Neuron (in vitro differentiated cells): ENCODE results near the gene TECPR2.
A peak's percentile ranks its signal among the peaks of the same experiment; 100 is the strongest.

ENCODE experiments used
- H2AFZ ChIP-seq: one replicate; pipeline ENCODE4 v1.6.1; 2013; ENCODE audit warnings: low read depth, mild to moderate bottlenecking, inconsistent platforms, low read length, moderate library complexity
- H3K27me3 ChIP-seq: one replicate; pipeline ENCODE4 v1.6.1; 2013; ENCODE audit warnings: low read length; ENCODE audit not compliant: insufficient read depth
- H3K36me3 ChIP-seq: one replicate; pipeline ENCODE4 v1.6.1; 2013; ENCODE audit warnings: low read length; ENCODE audit not compliant: insufficient read depth
- H3K4me1 ChIP-seq: one replicate; pipeline ENCODE4 v1.6.1; 2013; ENCODE audit warnings: low read length; ENCODE audit not compliant: insufficient read depth
- H3K4me3 ChIP-seq: 2 replicates; pipeline ENCODE4 v1.5.1; 2013; ENCODE audit warnings: mild to moderate bottlenecking, low read length, moderate library complexity
- H3K9me3 ChIP-seq: one replicate; pipeline ENCODE4 v1.6.1; 2013; ENCODE audit warnings: low read length

The TECPR2 gene, protein sequence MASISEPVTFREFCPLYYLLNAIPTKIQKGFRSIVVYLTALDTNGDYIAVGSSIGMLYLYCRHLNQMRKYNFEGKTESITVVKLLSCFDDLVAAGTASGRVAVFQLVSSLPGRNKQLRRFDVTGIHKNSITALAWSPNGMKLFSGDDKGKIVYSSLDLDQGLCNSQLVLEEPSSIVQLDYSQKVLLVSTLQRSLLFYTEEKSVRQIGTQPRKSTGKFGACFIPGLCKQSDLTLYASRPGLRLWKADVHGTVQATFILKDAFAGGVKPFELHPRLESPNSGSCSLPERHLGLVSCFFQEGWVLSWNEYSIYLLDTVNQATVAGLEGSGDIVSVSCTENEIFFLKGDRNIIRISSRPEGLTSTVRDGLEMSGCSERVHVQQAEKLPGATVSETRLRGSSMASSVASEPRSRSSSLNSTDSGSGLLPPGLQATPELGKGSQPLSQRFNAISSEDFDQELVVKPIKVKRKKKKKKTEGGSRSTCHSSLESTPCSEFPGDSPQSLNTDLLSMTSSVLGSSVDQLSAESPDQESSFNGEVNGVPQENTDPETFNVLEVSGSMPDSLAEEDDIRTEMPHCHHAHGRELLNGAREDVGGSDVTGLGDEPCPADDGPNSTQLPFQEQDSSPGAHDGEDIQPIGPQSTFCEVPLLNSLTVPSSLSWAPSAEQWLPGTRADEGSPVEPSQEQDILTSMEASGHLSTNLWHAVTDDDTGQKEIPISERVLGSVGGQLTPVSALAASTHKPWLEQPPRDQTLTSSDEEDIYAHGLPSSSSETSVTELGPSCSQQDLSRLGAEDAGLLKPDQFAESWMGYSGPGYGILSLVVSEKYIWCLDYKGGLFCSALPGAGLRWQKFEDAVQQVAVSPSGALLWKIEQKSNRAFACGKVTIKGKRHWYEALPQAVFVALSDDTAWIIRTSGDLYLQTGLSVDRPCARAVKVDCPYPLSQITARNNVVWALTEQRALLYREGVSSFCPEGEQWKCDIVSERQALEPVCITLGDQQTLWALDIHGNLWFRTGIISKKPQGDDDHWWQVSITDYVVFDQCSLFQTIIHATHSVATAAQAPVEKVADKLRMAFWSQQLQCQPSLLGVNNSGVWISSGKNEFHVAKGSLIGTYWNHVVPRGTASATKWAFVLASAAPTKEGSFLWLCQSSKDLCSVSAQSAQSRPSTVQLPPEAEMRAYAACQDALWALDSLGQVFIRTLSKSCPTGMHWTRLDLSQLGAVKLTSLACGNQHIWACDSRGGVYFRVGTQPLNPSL (N-terminal part only)

DNA sequence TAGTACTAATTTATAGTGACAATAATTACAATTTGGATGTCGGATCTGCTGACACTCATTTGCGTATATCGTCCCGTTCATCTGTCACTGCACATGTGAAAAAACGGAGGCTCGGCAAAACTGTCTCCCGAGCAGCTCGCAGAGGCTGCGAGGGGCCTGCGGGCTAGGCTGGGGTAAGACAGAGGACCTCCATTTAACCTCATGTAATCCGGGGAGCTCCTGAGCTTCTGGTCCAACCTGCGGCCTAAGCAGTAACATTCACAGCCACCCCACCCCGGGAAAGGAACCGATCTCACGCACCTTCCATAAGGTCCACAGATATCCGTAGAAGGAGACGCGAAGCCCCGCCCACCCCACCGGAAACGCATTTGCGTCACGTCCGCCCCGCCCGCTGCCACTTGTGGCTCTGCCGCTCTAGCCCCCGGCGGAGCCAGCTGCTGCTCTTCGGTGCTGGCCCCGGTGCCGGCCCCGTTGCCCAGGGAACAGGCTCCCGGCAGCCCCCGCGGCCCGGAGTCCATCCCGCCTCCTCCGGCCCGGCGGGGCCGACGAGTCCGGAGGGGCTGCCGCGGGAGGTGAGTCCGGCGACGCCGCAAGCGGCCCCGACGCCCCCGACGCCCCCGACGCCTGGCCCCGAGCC is at the start of gene TECPR2, which contains the start of gene CINP:
Gene TECPR2, plus strand, starts transcription at position 397 of the 637 bp plus-strand sequence. CDS start 13,781 bp downstream, outside the sequence.
Gene CINP, minus strand, starts transcription at position 346 of the 637 bp plus-strand sequence. Its CDS starts 39 bp downstream, at position 307.
- peak within 1 kb of the TSS; percentile 95 for H3K4me3 ChIP-seq
- H3K27me3 ChIP-seq, result no peaks in the 10 kb centered on the region
- peaks cover 7% of the 10 kb centered on the region for H3K36me3 ChIP-seq
- no peaks in the 10 kb centered on the region for H3K9me3 ChIP-seq
- peak within 1 kb of the TSS; percentile 84 for H2AFZ ChIP-seq
- H3K4me1 ChIP-seq, result peaks cover 17% of the 10 kb centered on the region

DNA sequence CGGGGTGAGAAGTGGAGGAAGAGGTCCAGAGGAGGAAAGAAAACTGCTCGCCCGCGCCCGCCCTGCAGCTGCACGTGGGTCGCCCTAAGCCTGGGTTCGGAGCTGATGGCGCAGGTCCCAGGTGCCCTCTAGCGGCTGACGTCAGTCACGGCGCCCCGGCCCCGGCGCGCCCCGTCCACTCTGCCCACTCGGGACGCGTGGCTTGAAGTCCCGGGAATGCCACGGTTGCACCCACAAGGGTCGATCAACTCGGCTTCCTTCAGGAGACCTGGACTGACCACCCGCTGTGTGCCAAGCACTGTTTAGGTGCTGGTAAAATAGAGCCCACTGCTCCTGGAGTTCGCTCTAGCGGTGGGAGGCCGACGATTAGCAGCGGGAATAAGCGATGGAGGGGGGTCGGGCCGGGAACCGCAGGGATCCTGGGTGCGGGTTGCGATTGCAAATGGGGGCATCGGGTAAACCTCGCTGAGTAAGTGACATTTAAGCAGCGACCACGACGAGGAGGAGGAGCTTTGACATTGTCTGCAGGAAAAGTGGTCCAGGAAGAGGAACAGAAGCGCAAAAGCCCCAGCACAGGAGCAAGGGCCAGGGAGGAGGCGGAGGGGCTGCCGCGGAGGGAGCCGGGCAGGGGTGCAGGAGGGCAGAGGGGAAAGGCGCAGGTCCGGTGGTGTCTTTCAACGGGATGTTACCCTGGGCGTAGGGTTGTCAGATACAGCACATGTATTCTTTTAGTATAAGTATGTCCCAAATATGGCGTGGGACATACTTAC is 48.3 kb upstream of the TECPR2 start:
- no peaks in the 10 kb centered on the region for H3K27me3 ChIP-seq
- H3K4me3 ChIP-seq, result peak overlapping the region; percentile 56
- no peaks in the 10 kb centered on the region for H3K36me3 ChIP-seq
- H3K9me3 ChIP-seq, result no peaks in the 10 kb centered on the region
- H3K4me1 ChIP-seq, result peaks cover 14% of the 10 kb centered on the region
- peak overlapping the region; percentile 73 for H2AFZ ChIP-seq

DNA sequence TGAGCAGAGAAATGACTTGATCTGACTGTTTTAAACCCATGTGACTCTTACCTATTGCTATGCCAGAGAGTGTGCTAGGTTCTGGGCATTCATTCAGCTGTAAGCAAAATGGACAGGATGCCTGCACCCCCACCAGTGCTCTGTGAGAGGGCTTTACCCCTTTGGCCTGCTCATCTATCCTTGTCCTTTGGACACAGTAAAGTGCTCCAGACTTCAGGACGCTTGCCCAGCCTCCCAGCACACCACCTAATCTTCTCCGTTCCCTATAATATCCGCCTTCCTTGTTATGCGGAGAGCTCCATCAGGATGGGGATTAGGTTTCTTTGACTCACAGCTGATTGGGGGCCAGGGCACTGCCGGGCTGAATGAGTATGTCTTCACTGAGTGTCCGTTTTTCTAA is 47.6 kb upstream of the TECPR2 start:
- H3K4me1 ChIP-seq, result peaks cover 14% of the 10 kb centered on the region
- no peaks in the 10 kb centered on the region for H3K36me3 ChIP-seq
- H3K4me3 ChIP-seq, result no peak overlapping the region
- H2AFZ ChIP-seq, result no peak overlapping the region
- H3K9me3 ChIP-seq, result no peaks in the 10 kb centered on the region
- no peaks in the 10 kb centered on the region for H3K27me3 ChIP-seq

DNA sequence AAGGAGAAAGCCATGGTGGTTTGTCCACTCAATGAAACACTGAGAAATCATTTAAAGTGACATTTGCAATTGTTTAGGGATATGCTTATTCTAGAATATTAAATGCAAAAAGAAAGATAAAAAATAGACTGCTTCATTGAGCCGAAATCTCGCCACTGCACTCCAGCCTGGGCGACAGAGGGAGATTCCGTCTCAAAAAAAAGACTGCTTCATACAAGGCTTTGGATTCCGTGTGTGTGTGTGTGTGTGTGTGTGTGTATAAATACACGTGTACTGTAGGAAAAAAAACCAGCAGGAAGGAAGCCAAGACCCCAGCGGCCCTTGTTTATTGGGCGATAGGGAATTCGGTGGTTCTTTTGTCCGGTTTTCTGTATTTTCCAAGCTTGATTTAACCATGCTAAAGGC is 46.4 kb upstream of the TECPR2 start:
- Histone ChIP-seq H3K9me3 (no peaks in the 10 kb centered on the region), H3K27me3 (no peaks in the 10 kb centered on the region), H2AFZ (peak overlapping the region; percentile 91), H3K4me3 (peak overlapping the region; percentile 92), H3K36me3 (no peaks in the 10 kb centered on the region), H3K4me1 (peaks cover 22% of the 10 kb centered on the region)

DNA sequence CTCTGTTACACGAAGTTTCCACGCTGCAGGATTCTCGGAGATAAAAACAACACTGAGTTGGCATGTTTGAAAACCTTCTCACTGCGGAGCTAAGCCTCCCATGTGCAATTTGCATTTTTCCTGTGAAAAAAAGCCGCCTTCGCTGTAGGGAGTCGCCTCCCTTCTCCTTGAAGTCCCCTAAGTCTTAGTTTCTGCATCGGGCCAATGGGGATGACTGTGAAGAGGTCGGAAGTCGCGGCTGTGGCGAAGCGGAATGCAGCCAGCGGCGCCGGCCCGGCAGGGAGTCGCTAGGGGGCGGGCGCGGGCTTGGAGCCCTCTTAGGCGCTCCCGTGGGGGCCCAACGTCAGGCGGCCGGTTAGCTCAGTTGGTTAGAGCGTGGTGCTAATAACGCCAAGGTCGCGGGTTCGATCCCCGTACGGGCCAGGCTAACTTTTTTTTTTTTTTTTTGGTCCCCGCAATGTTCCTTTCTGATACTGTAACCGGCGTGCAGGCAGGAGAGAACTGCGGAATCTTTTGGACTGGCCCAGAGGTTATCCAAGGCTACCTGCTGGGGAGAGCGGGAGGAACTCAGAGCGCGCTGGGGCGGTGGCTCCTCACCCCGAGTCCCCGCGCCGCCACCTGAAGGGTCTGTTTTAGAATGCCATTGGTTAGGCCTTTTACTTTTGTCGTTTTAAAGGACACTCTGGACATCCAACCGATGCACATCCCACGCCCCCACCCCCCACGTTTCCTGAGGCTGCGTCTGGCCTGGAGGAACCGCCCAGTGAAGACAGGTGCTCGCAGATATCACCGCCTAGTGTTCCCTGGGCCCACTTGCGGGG is 45.8 kb upstream of the TECPR2 start:
- Histone ChIP-seq H3K36me3 (no peaks in the 10 kb centered on the region), H3K4me1 (peaks cover 22% of the 10 kb centered on the region), H3K4me3 (peak overlapping the region; percentile 92)

DNA sequence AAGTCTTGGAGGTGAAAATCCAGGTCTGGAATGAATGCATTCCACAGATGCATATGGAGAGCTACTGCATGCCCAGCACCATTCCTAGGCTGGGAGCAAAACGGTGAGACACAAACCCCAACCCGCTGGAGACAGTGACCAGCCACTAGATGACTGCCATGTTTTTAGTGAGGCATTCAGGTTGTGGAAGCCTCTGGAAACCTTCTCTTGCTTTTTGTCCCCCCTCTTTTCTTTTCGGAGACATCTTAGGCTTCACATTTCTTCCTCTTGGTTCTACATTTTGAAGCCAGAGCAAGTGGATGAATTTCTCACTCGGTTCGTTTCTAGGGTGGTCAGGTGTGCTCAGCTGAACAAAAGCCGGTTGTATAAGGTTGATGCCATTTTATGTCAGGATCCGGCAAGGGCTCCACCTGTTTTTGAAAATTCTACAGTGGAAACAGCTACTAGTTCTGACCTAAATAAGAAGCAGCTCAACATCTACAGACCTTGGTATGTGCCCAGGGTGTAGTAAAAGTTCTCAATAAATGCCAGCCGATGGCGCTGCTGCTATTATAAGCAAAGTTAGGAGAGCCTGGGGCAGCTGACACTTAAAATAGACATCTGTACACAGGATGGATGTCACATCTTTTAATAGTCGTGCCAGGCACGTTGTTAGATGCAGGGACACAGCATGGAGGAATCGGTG is 45.0 kb upstream of the TECPR2 start:
- Histone ChIP-seq H3K27me3 (no peaks in the 10 kb centered on the region), H3K4me3 (peak overlapping the region; percentile 92), H2AFZ (peak overlapping the region; percentile 68), H3K4me1 (peaks cover 22% of the 10 kb centered on the region), H3K9me3 (no peaks in the 10 kb centered on the region), H3K36me3 (no peaks in the 10 kb centered on the region)

More for the DNA sequence above, 45.8 kb upstream of the TECPR2 start:
- H2AFZ ChIP-seq, result peak overlapping the region; percentile 91
- H3K27me3 ChIP-seq, result no peaks in the 10 kb centered on the region
- H3K9me3 ChIP-seq, result no peaks in the 10 kb centered on the region

DNA sequence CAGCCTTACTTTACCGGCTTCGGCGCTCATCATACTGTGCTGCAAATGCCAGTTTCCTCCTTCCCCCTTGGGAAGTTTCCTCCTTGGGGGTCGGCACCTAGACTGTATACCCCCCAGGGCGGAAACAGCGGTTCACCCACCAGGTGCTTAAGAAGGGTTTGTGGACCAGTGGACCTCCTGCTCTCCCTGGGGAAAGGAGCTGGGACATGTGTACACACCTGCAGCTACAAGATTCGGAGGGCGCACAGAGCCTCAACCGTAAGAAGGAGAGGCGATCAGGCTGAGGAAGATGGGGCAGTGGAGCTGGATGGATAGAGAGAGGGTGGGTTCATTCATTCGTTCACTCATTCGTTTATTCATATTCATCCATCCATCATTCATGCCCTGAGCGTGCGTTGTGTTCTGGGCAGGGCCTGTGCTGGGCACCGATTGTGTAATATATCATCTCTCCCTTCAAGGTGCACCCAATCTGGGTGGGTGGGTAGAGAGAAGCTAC is 43.9 kb upstream of the TECPR2 start:
- Histone ChIP-seq H3K9me3 (no peaks in the 10 kb centered on the region), H2AFZ (peak overlapping the region; percentile 57), H3K4me3 (peak overlapping the region; percentile 80), H3K36me3 (no peaks in the 10 kb centered on the region), H3K27me3 (no peaks in the 10 kb centered on the region), H3K4me1 (peaks cover 21% of the 10 kb centered on the region)

DNA sequence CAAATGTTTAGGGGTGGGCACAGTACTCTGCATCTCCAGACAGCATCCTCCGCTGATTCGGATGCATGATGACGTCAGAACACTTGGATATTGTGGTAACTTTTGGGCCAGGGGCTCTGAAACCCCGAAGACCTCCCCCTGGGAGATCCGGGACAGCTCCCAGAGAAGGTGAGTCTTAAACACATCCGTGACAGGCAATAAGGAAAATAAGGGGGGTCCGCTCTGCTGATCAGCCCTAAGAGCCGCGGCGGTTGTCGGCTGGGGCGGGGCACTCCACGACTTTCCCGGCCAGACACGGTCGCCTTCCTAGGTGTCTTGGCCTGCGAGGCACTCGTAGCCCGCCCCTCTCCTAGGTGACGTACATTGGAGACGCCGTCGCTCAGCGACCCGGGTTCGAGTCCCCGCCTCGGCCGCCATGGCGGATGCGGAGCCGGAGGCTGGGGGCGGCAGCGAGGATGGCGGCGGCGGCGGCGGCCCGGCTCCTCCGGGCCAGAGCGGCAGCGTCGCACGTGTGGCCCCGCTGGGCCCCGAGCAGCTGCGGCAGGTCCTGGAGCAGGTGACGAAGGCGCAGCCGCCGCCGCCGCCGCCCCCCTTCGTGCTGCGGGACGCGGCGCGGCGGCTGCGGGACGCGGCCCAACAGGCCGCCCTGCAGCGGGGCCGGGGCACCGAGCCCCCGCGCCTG is 43.2 kb upstream of the TECPR2 start, which contains the start of gene ZNF839:
Gene ZNF839, plus strand, starts transcription at position 396 of the 682 bp plus-strand sequence. Its CDS starts 20 bp downstream, at position 416.
- peak within 1 kb of the TSS; percentile 57 for H2AFZ ChIP-seq
- H3K9me3 ChIP-seq, result no peaks in the 10 kb centered on the region
- H3K4me1 ChIP-seq, result peaks cover 17% of the 10 kb centered on the region
- peak within 1 kb of the TSS; percentile 80 for H3K4me3 ChIP-seq
- no peaks in the 10 kb centered on the region for H3K27me3 ChIP-seq
- no peaks in the 10 kb centered on the region for H3K36me3 ChIP-seq

DNA sequence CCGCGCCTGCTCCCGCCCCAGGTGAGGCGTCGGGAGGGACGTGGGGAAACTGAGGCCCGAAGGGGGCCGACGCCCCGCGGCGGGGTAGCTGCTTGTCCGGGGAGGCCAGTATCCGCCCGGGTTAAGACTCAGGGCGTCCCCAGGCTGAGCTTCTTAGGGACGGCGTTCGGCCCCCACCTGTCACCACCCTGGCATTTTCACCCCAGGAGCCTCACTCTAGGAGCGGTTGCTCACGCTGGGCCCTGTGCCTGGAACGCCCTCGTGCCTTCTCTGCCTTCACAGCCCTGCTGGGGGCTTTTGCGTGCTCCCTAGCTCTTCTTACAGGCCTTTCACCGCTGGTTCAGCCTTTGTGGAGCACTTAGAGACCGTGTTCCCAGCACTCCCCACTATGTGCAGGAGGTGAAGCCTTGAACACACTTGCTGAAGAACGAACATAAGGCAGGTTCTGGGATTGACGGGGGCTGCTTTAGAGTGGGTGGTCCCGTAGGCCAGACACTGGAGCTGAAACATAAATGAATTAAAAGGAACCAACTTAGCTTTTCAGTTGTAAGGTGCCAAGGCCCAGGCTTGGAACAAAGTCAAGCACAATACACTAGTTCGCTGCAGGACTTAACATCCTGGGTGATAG is 42.6 kb upstream of the TECPR2 start:
- no peaks in the 10 kb centered on the region for H3K27me3 ChIP-seq
- peak overlapping the region; percentile 80 for H3K4me3 ChIP-seq
- H3K4me1 ChIP-seq, result peaks cover 16% of the 10 kb centered on the region
- no peaks in the 10 kb centered on the region for H3K36me3 ChIP-seq
- no peaks in the 10 kb centered on the region for H3K9me3 ChIP-seq
- H2AFZ ChIP-seq, result peak overlapping the region; percentile 12
